ENCODE results near the gene ZNF761.
"Not testable (repeated sequence)": the region's sequence is repeated elsewhere in the genome, so short reads cannot be mapped to it uniquely, and the experiment has no call there.

ZNF761 gene

DNA sequence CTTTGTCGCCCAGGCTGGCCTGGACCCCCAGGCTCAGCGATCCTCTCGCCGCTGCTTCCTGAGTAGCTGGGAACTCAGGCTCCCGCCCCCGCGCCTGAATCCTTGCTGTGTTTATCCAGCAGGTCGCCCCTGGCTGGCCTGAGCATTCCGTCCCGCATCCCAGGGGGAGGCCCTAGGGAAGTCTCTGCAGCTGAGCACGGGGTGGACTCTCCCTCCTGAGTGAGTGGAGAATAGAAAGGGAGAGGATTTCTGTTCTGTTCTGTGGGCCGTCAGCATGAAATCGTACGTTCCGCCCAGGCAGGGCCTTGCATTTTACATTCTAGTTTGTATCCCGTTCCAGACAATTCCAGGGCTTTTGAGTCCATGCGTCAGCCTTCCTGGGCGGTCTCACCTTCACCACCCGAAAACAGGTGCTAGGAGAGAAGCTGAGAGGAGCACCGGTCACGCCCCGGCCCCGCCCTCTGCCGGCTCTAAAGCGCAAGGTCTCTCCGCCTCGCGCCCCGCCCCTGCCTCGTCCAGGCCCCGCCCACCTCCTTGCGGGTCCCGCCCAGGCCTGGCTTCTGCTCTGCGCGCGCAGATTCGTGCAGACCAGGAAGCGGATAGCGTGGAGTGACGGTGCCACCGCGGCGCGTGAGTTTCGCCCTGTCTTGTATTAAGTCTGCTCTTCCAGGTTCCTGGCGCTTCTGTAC, at the start of gene ZNF761:
TSS of gene ZNF761 (plus strand) at position 586 of the 689 bp plus-strand sequence. CDS start 15,285 bp downstream, outside the sequence.
- peak; percentile 96 for DNase-seq

DNA sequence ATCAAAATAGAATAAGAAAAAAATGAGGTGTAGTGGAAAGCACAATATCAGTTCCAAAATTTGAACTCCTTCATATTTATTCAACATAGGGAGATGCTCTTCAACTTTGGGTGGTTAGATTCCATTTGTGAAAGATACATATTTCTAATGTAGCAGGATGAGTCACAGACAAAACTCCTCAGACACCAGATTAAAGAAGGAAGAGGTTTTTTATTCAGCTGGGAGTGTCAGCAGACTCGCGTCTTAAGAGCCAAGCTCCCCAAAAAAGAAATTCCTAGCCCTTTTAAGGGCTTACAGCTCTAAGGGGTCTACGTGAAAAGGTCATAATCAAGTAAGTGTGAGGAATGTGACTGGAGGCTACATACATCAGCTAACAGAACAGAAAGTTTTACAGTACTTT, 43.6 kb upstream of the ZNF761 start:
- DNase-seq = no peak

DNA sequence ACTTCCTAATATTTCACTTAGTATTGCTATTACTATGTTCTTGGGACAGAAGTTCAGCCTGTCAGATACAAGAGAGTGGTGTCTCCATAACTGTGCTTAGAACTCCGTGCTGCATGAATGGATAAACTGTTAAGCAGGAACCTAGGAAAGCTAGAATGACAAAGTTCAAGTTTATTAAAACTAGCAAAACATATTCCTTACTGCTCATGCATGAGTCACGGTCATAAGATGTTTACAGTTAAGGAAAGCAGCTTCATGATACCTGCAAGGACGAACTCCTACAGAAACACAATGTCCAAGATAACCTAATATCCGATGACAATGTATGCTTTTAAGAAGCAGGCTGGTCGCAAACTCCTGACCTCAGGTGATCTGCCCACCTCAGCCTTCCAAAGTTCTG, 42.9 kb upstream of the ZNF761 start:
- no peak for DNase-seq

DNA sequence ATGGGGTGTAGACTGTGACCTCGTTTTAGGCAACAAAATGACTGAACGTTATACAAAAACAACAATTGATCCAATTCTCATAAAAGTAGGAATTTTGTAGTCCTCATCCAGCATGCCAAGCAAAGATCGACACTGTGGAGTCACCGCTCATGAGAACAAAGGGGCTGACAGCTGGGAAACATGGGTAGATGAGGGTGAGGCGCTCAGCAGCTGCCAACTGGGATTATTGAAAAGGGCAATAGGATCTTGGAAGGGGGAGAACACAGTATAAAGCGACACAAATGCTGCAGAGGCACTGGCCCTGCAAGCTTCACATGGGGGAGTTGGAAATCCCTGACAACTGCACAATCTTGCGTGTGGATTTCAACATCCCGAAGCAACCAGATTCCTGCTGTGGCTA, 42.2 kb upstream of the ZNF761 start:
- no peak for DNase-seq

DNA sequence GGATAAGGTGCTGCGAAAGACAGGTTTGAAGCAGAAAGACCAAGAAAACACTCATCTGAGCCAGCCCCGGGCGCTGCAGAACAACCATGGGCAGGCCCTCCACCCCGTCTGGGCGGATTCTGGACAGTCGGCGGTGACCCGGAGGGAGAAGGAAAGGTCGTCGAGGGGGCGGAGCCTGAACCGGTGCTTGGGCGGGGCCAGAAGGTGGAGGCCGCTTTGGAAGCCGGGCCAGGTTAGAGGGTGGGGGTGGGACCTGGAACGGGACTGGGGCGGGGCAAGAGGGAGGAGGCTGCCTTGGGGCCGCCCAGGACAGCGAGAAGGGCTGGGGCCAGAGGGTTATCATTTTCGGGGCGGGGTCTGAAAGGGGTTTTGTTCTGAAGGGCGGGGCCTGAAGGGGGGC, 41.8 kb upstream of the ZNF761 start:
- DNase-seq = no peak

DNA sequence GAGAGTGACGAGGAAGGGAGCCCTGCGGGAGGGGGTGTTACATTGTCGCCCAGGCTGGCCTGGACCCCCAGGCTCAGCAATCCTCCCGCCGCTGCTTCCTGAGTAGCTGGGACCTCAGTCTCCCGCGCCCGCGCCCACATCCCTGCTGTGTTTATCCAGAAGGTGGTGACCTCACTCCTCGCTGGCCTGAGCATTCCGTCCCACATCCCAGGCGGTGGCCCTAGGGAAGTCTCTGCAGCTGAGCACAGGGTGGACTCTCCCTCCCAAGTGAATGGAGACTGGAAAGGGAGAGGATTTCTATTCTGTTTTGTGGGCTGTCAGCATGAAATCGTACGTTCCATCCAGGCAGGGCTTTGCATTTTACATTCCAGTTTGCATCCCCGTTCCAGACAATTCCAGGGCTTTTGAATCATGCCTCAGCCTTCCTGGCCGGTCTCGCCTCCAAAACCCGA, 37.2 kb upstream of the ZNF761 start:
- DNase-seq = no peak

DNA sequence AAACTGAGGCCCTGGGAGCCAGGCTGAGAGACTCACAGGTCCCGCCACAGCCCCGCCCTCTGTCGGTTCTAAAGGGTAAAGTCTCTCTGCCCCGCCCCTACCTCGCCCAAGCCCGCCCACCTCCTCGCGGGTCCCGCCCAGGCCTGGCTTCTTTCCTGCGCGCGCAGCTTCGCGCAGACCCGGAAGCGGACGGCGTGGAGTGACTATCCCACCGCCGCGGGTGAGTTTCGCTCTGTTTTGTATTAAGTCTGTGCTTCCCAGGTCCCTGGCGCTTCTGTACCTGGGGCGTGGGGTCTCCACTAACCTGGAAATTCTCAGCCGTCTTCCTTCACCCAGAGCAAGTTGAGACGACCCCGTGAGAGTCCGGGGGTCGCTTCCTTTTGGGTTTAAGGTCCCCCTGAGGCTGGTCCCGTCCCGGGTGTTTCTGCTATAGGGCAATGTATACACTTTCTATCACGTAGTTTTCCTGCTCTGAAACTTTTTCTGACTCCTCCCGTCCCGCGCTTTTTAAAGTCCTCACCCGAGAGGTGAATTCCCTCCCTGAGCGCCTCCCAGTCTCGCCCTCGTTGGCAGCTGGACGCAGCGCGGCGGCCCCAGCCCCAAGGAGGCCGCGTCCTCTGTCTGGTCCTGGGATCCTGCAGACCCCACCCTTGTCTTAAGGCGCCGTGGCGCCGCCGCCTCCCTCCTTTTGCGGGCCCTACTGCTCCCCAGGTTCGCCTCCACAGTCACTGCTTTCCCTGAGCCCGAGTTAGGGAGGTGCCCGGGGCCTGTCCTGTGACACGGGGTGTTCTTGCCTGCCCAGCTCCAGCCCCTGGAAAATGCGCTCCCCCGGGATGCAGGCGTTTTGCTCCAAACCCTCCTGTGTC, 36.6 kb upstream of the ZNF761 start, which contains the start of gene ZNF765:
TSS of gene ZNF765 (plus strand) at position 176 of the 866 bp plus-strand sequence. CDS start 2,867 bp downstream, outside the sequence.
- peak; percentile 94 for DNase-seq

DNA sequence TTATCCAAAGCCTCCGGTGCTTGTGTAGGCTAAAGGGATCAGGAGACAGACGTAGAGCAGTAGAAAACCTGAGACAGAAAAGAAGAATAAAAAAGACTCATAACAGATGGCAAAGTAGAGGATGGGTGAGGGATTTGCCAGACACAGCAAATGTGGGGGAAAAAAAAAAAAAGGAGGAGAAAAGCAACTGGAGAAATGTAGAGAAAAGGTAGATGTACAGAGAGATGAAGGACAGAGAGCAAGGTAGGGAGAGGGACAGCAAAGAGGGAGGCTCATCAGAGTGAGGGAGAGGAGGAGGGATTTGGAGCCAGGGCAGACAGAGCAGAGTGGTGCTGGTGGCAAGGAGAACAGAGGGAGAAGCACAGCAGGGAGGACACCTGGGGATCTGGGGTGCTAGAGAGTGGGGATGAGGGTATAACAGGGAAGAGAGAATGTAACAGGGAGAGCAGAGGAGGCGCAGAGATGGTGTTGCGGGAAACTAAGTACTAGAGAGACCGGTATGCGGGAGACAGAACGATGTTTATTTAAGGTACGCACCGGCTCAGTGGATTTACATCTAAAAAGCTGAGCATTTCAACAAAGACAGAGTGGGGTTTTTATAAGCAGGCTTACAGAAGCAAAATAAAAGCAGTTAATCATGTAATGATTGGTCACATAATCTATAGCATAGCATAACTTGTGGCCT, 35.8 kb upstream of the ZNF761 start:
- not testable (repeated sequence) for DNase-seq

DNA sequence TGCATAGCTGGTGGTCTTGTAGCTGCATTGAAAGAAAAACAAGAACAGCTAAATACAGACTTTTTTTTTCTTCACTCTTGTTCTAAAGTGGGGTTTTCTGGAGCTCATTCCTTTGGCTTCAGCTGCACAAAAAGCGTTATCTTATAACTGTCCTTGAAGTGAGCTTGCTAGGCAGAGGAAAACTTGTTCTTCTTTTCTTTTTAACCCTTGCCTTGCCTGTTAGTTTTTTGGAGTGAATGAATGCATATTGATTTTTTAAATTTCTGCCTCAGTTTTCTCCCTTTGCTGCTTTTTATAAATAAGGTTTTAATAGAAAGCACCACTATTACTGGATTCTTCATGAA, 35.3 kb upstream of the ZNF761 start:
- DNase-seq = no peak

DNA sequence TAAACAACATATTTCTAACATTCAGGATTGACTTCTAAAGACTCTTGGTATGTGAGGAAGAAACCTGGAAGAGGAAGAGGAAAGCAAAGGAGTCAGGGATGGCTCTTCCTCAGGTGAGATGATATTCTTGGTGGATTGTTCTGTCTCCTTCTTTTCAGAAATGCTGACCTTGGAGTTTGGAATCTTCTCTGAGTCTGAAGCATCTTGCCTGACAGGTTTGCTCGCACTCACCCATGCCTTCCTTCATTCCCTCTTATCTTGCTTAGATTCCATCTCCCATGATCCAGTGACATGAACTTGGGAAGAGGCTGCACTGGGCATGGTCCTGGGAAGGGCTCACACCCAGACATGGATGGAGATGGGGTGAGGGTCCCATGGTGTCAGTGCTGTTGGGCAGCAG, 33.9 kb upstream of the ZNF761 start:
- DNase-seq = not testable (repeated sequence)

DNA sequence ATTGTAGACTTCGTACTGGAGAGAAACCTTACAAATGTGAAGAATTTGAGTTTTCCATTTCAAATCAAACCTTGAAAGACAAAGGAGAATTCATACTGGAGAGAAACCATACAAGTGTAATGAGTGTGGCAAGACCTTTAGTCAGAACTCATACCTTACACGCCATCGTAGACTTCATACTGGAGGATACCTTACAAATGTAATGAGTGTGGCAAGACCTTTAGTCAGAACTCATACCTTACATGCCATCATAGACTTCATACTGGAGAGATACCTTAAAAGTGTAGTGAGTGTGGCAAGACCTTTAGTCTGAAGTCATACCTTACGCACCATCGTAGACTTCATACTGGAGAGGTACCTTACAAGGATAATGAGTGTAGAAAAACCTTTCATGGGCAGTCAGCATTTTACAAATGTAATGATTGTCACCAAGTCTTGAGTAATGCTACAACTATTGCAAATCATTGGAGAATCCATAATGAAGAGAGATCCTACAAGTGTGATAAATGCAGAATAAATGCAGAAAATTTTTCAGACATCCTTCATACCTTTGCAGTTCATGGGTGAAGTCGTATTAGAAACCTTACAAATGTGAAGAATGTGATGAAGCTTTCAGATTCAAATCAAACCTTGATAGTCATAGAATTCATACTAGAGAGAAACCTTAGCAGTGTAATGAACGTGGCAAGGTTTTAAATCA, 22.1 kb upstream of the ZNF761 start:
- no peak for DNase-seq

DNA sequence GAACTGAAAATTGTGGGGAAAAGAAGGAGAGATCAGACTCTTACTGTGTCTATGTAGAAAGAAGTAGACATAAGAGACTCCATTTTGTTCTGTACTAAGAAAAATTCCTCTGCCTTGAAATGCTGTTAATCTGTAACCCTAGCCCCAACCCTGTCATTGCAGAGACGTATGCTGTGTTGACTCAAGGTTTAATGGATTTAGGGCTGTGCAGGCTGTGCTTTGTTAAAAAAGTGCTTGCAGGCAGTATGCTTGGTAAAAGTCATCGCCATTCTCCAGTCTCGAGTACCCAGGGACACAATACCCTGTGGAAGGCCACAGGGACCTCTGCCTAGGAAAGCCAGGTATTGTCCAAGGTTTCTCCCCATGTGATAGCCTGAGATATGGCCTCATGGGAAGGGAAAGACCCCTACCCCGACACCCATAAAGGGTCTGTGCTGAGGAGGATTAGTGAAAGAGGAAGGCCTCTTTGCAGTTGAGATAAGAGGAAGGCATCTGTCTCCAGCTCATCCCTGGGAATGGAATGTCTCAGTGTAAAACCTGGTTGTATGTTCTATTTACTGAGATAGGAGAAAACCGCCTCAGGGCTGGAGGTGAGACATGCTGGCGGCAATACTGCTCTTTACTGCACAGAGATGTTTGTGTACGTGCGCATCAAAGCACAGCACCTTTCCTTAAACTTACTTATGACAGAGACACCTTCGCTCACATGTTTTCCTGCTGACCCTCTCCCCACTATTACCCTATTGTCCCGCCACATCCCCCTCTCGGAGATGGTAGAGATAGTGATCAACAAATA, 11.1 kb upstream of the ZNF761 start:
- DNase-seq = not testable (repeated sequence)

DNA sequence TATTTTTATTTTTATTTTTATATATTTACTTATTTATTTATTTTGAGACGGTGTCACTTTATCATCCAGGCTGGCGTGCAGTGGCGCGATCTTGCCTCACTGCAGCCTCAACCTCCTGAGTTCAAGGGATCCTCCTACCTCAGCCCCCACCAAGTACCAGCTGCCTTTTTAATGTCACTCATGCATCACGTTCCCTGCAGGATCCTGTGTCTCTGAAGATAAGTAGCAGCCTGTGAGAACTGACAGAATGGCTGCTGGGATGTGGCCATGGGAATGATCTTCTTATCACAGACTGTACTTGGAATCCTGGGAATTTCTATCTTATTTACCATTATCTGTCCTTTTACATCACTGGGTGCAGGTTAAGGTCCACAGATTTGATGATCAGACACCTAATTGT, 9.2 kb upstream of the ZNF761 start:
- no peak for DNase-seq

DNA sequence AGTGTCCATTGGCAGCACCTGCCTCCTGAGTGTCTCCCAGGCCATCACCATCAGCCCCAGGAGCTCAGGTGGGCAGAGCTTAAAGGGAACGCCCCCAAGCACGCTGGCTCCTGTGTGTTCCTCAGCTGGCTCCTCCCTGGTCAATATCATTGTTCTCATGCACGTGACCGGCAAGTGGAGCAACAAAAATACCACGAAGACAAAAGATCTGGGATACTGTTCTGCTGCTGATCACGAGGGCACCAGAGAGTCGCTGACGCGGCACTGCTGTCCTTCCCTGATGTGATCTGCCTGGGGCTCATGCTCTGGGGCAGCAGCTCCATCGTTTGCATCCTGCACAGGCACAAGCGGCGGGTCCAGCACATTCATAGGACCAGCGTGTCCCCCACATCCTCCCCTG, 8.7 kb upstream of the ZNF761 start:
- not testable (repeated sequence) for DNase-seq

DNA sequence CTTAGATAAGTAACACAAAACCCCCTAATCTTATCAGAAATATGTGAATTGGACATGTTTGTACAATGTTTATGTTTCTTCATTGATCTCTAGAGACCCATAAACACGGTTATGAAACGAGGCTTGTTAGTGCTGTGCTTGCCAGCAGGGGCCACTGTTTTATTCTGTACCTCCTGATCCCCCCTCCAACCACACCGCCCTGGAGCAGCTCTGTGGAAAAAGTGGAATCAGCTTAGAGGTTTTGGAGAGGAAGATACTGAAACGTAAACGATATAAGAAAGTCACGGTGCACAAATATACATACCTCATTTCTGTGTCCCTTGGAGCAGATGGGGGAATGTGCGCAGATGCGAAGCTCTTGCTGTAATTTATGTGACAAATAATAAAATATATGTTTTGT, 8.1 kb upstream of the ZNF761 start:
- DNase-seq = not testable (repeated sequence)

DNA sequence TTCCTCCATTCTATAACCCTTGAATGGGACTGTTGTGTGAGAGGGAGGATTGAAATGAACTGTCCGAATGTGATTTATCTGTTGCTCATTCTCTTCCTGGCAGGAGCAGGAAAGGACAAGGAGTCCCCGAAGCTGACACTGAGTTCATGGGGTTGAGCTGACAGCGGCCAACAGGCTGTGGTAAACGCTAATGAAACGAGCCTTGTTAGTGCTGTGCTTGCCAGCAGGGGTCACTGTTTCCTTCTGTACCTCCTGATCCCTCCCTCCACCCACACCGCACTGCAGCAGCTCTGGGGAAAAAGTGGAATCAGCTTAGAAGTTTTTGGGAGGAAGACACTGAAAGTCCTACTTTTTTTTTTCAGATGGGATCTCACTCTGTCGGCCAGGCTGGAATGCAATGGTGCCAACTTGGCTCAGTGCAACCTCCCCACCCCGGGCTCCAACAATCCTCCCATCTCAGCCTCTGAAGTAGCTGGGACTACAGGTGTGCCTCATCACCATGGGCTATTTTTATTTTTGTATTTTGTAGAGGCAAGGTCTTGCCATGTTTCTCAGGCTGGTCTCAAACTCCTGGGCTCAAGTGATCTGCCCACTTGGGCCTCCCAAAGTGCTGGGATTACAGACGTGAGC, 6.7 kb upstream of the ZNF761 start:
- DNase-seq = peak; percentile 64

DNA sequence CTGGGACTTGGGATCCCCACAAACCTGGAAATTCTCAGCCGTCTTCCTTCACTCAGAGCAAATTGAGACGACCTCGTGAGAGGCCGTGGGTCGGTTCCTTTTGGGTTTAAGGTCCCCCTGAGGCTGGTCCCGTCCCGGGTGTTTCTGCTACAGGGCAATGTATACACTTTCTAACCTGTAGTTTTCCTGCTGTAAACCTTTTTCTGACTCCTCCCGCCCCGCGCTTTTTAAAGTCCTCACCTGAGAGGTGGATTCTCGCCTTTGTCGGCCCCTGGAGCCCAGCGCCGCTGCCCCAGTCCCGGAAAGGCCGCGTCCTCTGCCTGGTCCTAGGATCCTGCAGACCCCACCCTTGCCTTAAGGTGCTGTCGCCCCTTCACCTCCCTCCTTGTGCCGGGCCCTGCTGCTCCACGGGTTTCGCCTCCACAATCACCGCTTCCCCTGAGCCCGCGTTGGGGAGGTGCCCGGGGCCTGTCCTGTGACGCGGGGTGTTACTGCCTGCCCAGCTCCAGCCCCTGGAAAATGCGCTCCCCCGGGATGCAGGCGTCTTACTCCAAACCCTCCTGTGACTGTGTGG, 391 bp downstream of the ZNF761 start:
- peak; percentile 16 for DNase-seq

DNA sequence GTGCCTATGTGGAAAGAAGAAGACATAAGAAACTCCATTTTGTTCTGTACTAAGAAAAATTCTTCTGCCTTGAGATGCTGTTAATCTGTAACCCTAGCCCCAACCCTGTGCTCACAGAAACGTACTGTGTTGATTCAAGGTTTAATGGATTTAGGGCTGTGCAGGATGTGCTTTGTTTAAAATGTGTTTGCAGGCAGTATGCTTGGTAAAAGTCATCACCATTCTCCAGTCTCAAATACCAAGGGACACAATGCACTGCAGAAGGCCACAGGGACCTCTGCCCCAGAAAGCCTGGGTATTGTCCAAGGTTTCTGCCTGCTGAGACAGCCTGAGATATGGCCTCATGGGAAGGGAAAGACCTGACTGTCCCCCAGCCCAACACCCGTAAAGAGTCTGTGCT, 12.0 kb downstream of the ZNF761 start:
- not testable (repeated sequence) for DNase-seq

DNA sequence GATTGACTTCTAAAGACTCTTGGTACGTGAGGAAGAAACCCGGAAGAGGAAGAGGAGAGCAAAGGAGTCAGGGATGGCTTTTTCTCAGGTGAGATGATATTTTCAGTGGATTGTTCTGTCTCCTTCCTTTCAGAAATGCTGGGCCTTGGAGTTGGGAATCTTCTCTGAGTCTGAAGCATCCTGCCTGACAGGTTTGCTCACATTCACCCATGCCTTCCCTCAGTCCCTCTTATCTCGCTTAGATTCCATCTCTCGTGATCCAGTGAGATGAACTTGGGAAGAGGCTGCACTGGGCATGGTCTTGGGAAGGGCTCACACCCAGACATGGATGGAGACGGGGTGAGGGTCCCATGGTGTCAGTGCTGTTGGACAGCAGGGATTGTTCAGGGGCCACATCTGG, 15.4 kb downstream of the ZNF761 start:
- not testable (repeated sequence) for DNase-seq

DNA sequence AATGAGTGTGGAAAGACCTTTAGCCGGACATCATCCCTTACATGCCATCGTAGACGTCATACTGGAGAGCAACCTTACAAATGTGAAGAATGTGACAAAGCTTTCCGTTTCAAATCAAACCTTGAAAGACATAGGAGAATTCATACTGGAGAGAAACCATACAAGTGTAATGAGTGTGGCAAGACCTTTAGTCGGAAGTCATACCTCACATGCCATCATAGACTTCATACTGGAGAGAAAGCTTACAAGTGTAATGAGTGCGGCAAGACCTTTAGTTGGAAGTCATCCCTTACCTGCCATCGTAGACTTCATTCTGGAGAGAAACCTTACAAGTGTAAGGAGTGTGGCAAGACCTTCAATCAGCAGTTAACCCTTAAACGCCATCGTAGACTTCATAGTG, 24.0 kb downstream of the ZNF761 start:
- DNase-seq = no peak

DNA sequence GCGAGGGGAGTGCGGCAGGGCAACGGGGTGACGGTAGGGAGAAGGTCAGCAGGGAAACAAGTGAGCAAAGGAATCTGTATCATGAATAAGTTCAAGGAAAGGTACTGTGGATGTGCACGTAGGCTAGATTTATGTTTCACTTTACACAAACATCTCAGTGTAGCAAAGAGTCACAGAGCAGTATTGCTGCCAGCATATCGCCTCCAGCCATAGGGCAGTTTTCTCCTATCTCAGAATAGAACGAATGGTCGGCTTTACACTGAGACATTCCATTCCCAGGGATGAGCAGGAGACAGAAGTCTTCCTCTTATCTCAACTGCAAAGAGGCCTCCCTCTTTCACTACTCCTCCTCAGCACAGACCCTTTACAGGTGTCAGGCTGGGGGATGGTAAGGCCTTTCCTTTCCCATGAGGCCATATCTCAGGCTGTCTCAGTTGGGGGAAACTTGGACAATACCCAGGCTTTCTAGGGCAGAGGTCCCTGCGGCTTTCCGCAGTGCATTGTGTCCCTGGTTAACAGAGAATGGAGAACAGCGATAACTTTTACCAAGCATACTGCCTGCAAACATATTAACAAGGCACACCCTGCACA, 28.4 kb downstream of the ZNF761 start:
- not testable (repeated sequence) for DNase-seq
